K562 (cell line): ENCODE data around the gene ACTN1. TPM values are rescaled to one million over a fixed set of nuclear protein-coding genes. Genes with fewer than 3 reads are reported as not detected.

Source experiments
- ETV6 ChIP-seq, 3 experiments: fragments of 150-350 bp in 1 of 3; sonication (generic) in 1 of 3; formaldehyde crosslinking in 1 of 3; IDR thresholded peaks; 2 replicates each; pipeline versions ENCODE4 v1.6.1 to v1.8.0; 2014 to 2022; ENCODE audit warnings: borderline replicate concordance in 2 of 3, low read depth in 2 of 3, antibody characterized with exemption in 1 of 3, low read length in 1 of 3, mild to moderate bottlenecking in 1 of 3, missing genetic modification reagents in 1 of 3
- NCOA6 ChIP-seq: fragments of 450-650 bp; IDR thresholded peaks from 2 replicates; pipeline ENCODE4 v1.6.1; 2017; ENCODE audit warnings: mild to moderate bottlenecking
- RBM39 ChIP-seq: fragments of 200-400 bp; formaldehyde crosslinking; optimal IDR thresholded peaks from 2 replicates; pipeline ENCODE3; 2018; ENCODE audit warnings: low read depth, low read length
- TEAD4 ChIP-seq, 2 experiments: sonication (generic) in 1 of 2; formaldehyde crosslinking in 1 of 2; IDR thresholded peaks; 2 replicates each; pipeline versions ENCODE4 v1.6.1 to v1.8.0; 2012 to 2022; ENCODE audit warnings: borderline replicate concordance in 1 of 2, inconsistent platforms in 1 of 2, low read length in 1 of 2, mild to moderate bottlenecking in 1 of 2, missing genetic modification reagents in 1 of 2
- TRIM24 ChIP-seq, 2 experiments: fragments of 450-650 bp; IDR thresholded peaks; 2 replicates each; pipeline ENCODE4 v1.6.1; 2016
- ZNF12 ChIP-seq: sonication (generic); formaldehyde crosslinking; IDR thresholded peaks from 2 replicates; pipeline ENCODE4 v1.4.0; 2020; ENCODE audit warnings: mild to moderate bottlenecking, missing genetic modification reagents
- ZNF76 ChIP-seq: fragments of 250-450 bp; sonication (Bioruptor Pico); IDR thresholded peaks from 2 replicates; pipeline ENCODE4 v1.4.0; 2020; ENCODE audit warnings: mild to moderate bottlenecking, moderate library complexity, borderline replicate concordance
- polyA plus RNA-seq, 8 experiments: library from polyadenylated mRNA; depleted of rRNA in 4 of 8; stranded (reverse) in 5 of 8; unstranded in 3 of 8; fragments of >200 nt; fragmentation: Nextera tagmentation in 2 of 8; fragmentation: Illumina TruSeq in 1 of 8; extraction: Ambion mirVana in 2 of 8; extraction: Trizol in 1 of 8; gene quantifications; 2 replicates each; pipeline versions ENCODE4 v1.2.1 to v1.2.3, GENCODE V29; 2011 to 2014; ENCODE audit warnings: inconsistent platforms in 1 of 8, missing spikeins in 1 of 8
- total RNA-seq, 7 experiments: library from RNA; depleted of rRNA in 6 of 7; stranded (reverse); fragments of >200 nt in 6 of 7; fragmentation: Illumina TruSeq in 2 of 7; extraction: Trizol in 2 of 7; gene quantifications; 2 replicates each; pipeline versions ENCODE4 v1.2.1 to v1.2.3, GENCODE V29; 2011 to 2021; ENCODE audit warnings: low replicate concordance in 1 of 7
- TF ChIP-seq, protein P1 (sequence below): fragments of 200-800 bp; sonication (Bioruptor generic); IDR thresholded peaks from 2 replicates; pipeline ENCODE4 v1.6.1; 2016; ENCODE audit warnings: missing genetic modification characterization, missing compliant biosample characterization
- TF ChIP-seq, protein P2 (sequence below): fragments of 450-650 bp; IDR thresholded peaks from 2 replicates; pipeline ENCODE4 v1.6.1; 2016; ENCODE audit warnings: mild to moderate bottlenecking, moderate library complexity

ACTN1 gene
- total and polyA plus RNA-seq, 9 of the 15 experiments (the other 6 are each of a cell fraction or from before 2014, with no cell fraction given) = 2.2 to 67.7 (median 34.5) TPM

DNA sequence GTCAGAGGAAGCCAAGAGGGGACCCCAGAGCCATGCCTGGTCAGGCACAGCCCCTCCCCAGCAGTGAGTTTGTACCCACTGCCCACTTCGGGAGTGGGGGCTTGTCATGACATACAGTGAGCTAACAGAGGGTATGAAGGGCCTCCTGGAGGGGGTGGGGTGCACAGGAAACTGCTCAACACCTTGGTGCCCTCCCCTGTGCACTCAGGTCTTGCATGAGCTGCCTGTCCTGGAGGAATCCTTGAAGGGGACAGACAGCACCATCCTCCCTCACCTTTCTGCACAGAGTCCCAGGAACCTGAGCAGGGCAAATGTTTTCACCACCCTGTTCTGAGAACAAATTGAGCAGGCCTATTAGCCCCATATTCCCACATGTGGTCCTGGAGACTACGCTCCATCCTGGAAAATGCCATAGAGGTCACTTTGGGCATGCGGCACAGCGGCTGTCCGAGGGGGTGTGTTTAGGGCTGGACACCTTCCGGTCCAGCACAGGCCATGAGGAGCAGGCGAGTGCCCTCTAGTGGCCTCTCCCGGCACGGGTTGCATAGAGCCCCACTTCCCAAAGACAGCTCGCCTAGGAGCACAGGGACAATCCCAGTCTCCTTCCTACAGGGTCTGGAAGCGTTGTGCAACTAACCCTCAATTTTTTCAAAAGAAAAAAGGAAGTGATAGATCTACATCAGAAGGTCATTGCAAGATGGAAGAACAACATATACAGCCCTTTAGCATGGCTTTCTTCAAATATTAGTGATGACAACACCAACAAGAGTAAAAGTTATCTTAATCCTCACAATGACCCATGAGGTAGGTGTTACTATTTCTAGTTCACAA, 154.4 kb downstream of the ACTN1 start (continued):
- TF ChIP-seq, protein P1, sequence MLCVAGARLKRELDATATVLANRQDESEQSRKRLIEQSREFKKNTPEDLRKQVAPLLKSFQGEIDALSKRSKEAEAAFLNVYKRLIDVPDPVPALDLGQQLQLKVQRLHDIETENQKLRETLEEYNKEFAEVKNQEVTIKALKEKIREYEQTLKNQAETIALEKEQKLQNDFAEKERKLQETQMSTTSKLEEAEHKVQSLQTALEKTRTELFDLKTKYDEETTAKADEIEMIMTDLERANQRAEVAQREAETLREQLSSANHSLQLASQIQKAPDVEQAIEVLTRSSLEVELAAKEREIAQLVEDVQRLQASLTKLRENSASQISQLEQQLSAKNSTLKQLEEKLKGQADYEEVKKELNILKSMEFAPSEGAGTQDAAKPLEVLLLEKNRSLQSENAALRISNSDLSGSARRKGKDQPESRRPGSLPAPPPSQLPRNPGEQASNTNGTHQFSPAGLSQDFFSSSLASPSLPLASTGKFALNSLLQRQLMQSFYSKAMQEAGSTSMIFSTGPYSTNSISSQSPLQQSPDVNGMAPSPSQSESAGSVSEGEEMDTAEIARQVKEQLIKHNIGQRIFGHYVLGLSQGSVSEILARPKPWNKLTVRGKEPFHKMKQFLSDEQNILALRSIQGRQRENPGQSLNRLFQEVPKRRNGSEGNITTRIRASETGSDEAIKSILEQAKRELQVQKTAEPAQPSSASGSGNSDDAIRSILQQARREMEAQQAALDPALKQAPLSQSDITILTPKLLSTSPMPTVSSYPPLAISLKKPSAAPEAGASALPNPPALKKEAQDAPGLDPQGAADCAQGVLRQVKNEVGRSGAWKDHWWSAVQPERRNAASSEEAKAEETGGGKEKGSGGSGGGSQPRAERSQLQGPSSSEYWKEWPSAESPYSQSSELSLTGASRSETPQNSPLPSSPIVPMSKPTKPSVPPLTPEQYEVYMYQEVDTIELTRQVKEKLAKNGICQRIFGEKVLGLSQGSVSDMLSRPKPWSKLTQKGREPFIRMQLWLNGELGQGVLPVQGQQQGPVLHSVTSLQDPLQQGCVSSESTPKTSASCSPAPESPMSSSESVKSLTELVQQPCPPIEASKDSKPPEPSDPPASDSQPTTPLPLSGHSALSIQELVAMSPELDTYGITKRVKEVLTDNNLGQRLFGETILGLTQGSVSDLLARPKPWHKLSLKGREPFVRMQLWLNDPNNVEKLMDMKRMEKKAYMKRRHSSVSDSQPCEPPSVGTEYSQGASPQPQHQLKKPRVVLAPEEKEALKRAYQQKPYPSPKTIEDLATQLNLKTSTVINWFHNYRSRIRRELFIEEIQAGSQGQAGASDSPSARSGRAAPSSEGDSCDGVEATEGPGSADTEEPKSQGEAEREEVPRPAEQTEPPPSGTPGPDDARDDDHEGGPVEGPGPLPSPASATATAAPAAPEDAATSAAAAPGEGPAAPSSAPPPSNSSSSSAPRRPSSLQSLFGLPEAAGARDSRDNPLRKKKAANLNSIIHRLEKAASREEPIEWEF (CRISPR knock-in tag) = no peak
- TF ChIP-seq ZNF12 (CRISPR knock-in tag) = no peak
- peak in 1 of 2 experiments; percentile 95; a peak in 2 of 4 replicates for TF ChIP-seq TRIM24 (IDR thresholded peaks at IDR 0.05)
- no peak for TF ChIP-seq NCOA6
- TF ChIP-seq, protein P2, sequence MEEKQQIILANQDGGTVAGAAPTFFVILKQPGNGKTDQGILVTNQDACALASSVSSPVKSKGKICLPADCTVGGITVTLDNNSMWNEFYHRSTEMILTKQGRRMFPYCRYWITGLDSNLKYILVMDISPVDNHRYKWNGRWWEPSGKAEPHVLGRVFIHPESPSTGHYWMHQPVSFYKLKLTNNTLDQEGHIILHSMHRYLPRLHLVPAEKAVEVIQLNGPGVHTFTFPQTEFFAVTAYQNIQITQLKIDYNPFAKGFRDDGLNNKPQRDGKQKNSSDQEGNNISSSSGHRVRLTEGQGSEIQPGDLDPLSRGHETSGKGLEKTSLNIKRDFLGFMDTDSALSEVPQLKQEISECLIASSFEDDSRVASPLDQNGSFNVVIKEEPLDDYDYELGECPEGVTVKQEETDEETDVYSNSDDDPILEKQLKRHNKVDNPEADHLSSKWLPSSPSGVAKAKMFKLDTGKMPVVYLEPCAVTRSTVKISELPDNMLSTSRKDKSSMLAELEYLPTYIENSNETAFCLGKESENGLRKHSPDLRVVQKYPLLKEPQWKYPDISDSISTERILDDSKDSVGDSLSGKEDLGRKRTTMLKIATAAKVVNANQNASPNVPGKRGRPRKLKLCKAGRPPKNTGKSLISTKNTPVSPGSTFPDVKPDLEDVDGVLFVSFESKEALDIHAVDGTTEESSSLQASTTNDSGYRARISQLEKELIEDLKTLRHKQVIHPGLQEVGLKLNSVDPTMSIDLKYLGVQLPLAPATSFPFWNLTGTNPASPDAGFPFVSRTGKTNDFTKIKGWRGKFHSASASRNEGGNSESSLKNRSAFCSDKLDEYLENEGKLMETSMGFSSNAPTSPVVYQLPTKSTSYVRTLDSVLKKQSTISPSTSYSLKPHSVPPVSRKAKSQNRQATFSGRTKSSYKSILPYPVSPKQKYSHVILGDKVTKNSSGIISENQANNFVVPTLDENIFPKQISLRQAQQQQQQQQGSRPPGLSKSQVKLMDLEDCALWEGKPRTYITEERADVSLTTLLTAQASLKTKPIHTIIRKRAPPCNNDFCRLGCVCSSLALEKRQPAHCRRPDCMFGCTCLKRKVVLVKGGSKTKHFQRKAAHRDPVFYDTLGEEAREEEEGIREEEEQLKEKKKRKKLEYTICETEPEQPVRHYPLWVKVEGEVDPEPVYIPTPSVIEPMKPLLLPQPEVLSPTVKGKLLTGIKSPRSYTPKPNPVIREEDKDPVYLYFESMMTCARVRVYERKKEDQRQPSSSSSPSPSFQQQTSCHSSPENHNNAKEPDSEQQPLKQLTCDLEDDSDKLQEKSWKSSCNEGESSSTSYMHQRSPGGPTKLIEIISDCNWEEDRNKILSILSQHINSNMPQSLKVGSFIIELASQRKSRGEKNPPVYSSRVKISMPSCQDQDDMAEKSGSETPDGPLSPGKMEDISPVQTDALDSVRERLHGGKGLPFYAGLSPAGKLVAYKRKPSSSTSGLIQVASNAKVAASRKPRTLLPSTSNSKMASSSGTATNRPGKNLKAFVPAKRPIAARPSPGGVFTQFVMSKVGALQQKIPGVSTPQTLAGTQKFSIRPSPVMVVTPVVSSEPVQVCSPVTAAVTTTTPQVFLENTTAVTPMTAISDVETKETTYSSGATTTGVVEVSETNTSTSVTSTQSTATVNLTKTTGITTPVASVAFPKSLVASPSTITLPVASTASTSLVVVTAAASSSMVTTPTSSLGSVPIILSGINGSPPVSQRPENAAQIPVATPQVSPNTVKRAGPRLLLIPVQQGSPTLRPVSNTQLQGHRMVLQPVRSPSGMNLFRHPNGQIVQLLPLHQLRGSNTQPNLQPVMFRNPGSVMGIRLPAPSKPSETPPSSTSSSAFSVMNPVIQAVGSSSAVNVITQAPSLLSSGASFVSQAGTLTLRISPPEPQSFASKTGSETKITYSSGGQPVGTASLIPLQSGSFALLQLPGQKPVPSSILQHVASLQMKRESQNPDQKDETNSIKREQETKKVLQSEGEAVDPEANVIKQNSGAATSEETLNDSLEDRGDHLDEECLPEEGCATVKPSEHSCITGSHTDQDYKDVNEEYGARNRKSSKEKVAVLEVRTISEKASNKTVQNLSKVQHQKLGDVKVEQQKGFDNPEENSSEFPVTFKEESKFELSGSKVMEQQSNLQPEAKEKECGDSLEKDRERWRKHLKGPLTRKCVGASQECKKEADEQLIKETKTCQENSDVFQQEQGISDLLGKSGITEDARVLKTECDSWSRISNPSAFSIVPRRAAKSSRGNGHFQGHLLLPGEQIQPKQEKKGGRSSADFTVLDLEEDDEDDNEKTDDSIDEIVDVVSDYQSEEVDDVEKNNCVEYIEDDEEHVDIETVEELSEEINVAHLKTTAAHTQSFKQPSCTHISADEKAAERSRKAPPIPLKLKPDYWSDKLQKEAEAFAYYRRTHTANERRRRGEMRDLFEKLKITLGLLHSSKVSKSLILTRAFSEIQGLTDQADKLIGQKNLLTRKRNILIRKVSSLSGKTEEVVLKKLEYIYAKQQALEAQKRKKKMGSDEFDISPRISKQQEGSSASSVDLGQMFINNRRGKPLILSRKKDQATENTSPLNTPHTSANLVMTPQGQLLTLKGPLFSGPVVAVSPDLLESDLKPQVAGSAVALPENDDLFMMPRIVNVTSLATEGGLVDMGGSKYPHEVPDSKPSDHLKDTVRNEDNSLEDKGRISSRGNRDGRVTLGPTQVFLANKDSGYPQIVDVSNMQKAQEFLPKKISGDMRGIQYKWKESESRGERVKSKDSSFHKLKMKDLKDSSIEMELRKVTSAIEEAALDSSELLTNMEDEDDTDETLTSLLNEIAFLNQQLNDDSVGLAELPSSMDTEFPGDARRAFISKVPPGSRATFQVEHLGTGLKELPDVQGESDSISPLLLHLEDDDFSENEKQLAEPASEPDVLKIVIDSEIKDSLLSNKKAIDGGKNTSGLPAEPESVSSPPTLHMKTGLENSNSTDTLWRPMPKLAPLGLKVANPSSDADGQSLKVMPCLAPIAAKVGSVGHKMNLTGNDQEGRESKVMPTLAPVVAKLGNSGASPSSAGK = peak; percentile 60
- peak; percentile 14; the same call in 1 of the 2 replicates for TF ChIP-seq TEAD4 (IDR thresholded peaks at IDR 0.05; ENCODE audit: low read length)
- no peak for TF ChIP-seq TEAD4 (CRISPR knock-in tag; IDR thresholded peaks at IDR 0.05; ENCODE audit: borderline replicate concordance)
- TF ChIP-seq RBM39 = no peak
- no peak for TF ChIP-seq ZNF76 (CRISPR knock-in tag)
- no peak for TF ChIP-seq ETV6 (IDR thresholded peaks at IDR 0.05; ENCODE audit: borderline replicate concordance in 1 of 2, low read depth in 2 of 2, low read length in 1 of 2)
- TF ChIP-seq ETV6 (CRISPR knock-in tag; IDR thresholded peaks at IDR 0.05; ENCODE audit: borderline replicate concordance) = no peak
